GM23248 (cell line): ENCODE measurements around the gene CNTN1.

ENCODE experiments used
- EZH2 ChIP-seq: fragments of 200-600 bp; sonication (generic); IDR thresholded peaks from 2 replicates; pipeline ENCODE4 v1.6.1; 2018; ENCODE audit warnings: antibody characterized with exemption, mild to moderate bottlenecking; ENCODE audit not compliant: insufficient read depth, poor library complexity, severe bottlenecking
- EZH2phosphoT487 ChIP-seq: fragments of 200-600 bp; sonication (generic); IDR thresholded peaks from 2 replicates; pipeline ENCODE4 v1.6.1; 2018; ENCODE audit warnings: antibody characterized with exemption, moderate library complexity, mild to moderate bottlenecking, low read depth; ENCODE audit not compliant: insufficient read depth

GRCh38 chr12:40718878-40719372, 26.7 kb downstream of the CNTN1 start:
- no peak for TF ChIP-seq EZH2phosphoT487
- TF ChIP-seq EZH2: no peak
